A549 (cell line): ENCODE measurements around the gene SLC4A4. TPM values are rescaled to one million over a fixed set of nuclear protein-coding genes. Genes with fewer than 3 reads are reported as not detected.

Experiments used
- ATAC-seq, 2 experiments: fragments of 200-7000 bp in 1 of 2; fragments of >200 bp in 1 of 2; cut with Nextera tagmentation in 1 of 2; cut with Tn5 transposase in 1 of 2; 3 replicates each; pipeline versions ENCODE4 v1.8.0 to v1.9.1; 2018 to 2020; ENCODE audit warnings: mild to moderate bottlenecking in 1 of 2, moderate library complexity in 1 of 2
- CTCF ChIA-PET: fragments of 300-600 bp; sonication (Branson Sonifier 250); formaldehyde crosslinking; extraction: SDS; loops from one replicate; lab custom pipeline; 2021; ENCODE audit warnings: antibody characterized with exemption, inconsistent platforms; lab: Yijun Ruan, JAX
- POLR2A ChIA-PET: fragments of 350-600 bp; formaldehyde crosslinking; extraction: SDS; loops from one replicate; lab custom pipeline; 2021; ENCODE audit warnings: antibody characterized with exemption, inconsistent platforms; lab: Yijun Ruan, JAX
- DNase-seq, 2 experiments: peaks; one replicate each; pipeline versions ENCODE4 v3.0.0 to v3.0.0-alpha.2; 2011 to 2016; ENCODE audit warnings: low read depth in 1 of 2, low spot score in 1 of 2
- FAIRE-seq: peaks from 2 replicates; lab custom pipeline; 2011; peaks lifted over from hg19 to GRCh38; lab: Jason Lieb, UNC
- H3K27ac ChIP-seq, 2 experiments: fragments of >200 bp; sonication (Bioruptor Twin); formaldehyde crosslinking; 3 replicates each; pipeline ENCODE4 v1.5.1; 2016 to 2017
- H3K4me1 ChIP-seq: fragments of >200 bp; sonication (Bioruptor Twin); formaldehyde crosslinking; 3 replicates; pipeline ENCODE4 v1.6.1; 2016
- H3K4me2 ChIP-seq: fragments of >200 bp; sonication (Bioruptor Twin); formaldehyde crosslinking; 3 replicates; pipeline ENCODE4 v1.6.1; 2016
- H3K4me3 ChIP-seq: fragments of >200 bp; sonication (Bioruptor Twin); formaldehyde crosslinking; 3 replicates; pipeline ENCODE4 v1.5.1; 2016
- H3K9me3 ChIP-seq: fragments of >200 bp; sonication (Bioruptor Twin); formaldehyde crosslinking; 3 replicates; pipeline ENCODE4 v1.6.1; 2016
- CEBPB ChIP-seq, 2 experiments: fragments of >200 bp in 1 of 2; sonication (Bioruptor Twin) in 1 of 2; formaldehyde crosslinking in 1 of 2; IDR thresholded peaks; 2 replicates each; pipeline ENCODE4 v1.6.1; 2012 to 2016
- CTCF ChIP-seq: fragments of >200 bp; sonication (Bioruptor Twin); formaldehyde crosslinking; IDR thresholded peaks from 3 replicates; pipeline ENCODE4 v1.5.1; 2016
- E2F6 ChIP-seq: IDR thresholded peaks from 2 replicates; pipeline ENCODE4 v1.6.1; 2012; ENCODE audit warnings: low read depth, borderline replicate concordance
- EHF ChIP-seq: fragments of 250-450 bp; sonication (Bioruptor Pico); IDR thresholded peaks from 2 replicates; pipeline ENCODE4 v1.5.0; 2020; ENCODE audit warnings: mild to moderate bottlenecking
- ESRRA ChIP-seq: fragments of 150-350 bp; IDR thresholded peaks from 2 replicates; pipeline ENCODE4 v1.6.1; 2014; ENCODE audit warnings: mild to moderate bottlenecking, low read length, borderline replicate concordance
- FOSL2 ChIP-seq, 2 experiments: fragments of 450-650 bp in 1 of 2; fragments of >200 bp in 1 of 2; sonication (Bioruptor Twin) in 1 of 2; formaldehyde crosslinking; IDR thresholded peaks; 2 replicates each; pipeline versions ENCODE4 v1.5.0 to v1.6.1; 2016 to 2020; ENCODE audit warnings: mild to moderate bottlenecking in 1 of 2, moderate library complexity in 1 of 2
- HDAC2 ChIP-seq: fragments of 200-600 bp; sonication (generic); IDR thresholded peaks from 2 replicates; pipeline ENCODE4 v1.6.1; 2016
- HEYL ChIP-seq: fragments of 250-450 bp; sonication (Bioruptor Pico); IDR thresholded peaks from 2 replicates; pipeline ENCODE4 v1.8.0; 2021; ENCODE audit warnings: mild to moderate bottlenecking, moderate library complexity
- MAFK ChIP-seq: fragments of 450-650 bp; IDR thresholded peaks from 2 replicates; pipeline ENCODE4 v1.6.1; 2014; ENCODE audit not compliant: partially characterized antibody
- MYC ChIP-seq: IDR thresholded peaks from 2 replicates; pipeline ENCODE4 v1.6.1; 2012; ENCODE audit warnings: mild to moderate bottlenecking, inconsistent platforms, low read length, improper control_type of control experiment, borderline replicate concordance
- NPAS2 ChIP-seq: fragments of 250-450 bp; sonication (Bioruptor Pico); IDR thresholded peaks from 2 replicates; pipeline ENCODE4 v1.8.0; 2022; ENCODE audit warnings: mild to moderate bottlenecking, moderate library complexity, borderline replicate concordance
- PBX3 ChIP-seq: IDR thresholded peaks from 2 replicates; pipeline ENCODE4 v1.6.1; 2012
- PHF8 ChIP-seq: fragments of 200-600 bp; sonication (generic); IDR thresholded peaks from 2 replicates; pipeline ENCODE4 v1.6.1; 2016; ENCODE audit warnings: low read depth, mild to moderate bottlenecking, antibody characterized with exemption, moderate library complexity, borderline replicate concordance
- POLR2A ChIP-seq: IDR thresholded peaks from 2 replicates; pipeline ENCODE4 v1.6.1; 2012; ENCODE audit warnings: mild to moderate bottlenecking, low read length
- RARB ChIP-seq: fragments of 250-450 bp; sonication (Bioruptor Pico); IDR thresholded peaks from 2 replicates; pipeline ENCODE4 v1.8.0; 2021; ENCODE audit warnings: mild to moderate bottlenecking, moderate library complexity
- SREBF2 ChIP-seq: fragments of 450-650 bp; IDR thresholded peaks from 2 replicates; pipeline ENCODE4 v1.6.1; 2014; ENCODE audit warnings: mild to moderate bottlenecking, moderate library complexity
- ZC3H11A ChIP-seq: fragments of 450-650 bp; IDR thresholded peaks from 2 replicates; pipeline ENCODE4 v1.6.1; 2014; ENCODE audit warnings: antibody characterized with exemption, mild to moderate bottlenecking
- ZFP36 ChIP-seq: fragments of 450-650 bp; IDR thresholded peaks from 2 replicates; pipeline ENCODE4 v1.6.1; 2014; ENCODE audit warnings: borderline replicate concordance; ENCODE audit not compliant: partially characterized antibody
- ZSCAN20 ChIP-seq: fragments of 250-450 bp; sonication (Bioruptor Pico); IDR thresholded peaks from 2 replicates; pipeline ENCODE4 v1.8.0; 2022; ENCODE audit warnings: mild to moderate bottlenecking, moderate library complexity
- whole genome bisulfite sequencing: methylation state at CpG from one replicate; pipeline ENCODE4 v1.1.6; 2017; ENCODE audit errors: missing lambda C conversion rate; 5-methylcytosine and 5-hydroxymethylcytosine counted together
- polyA plus RNA-seq, 4 experiments: library from polyadenylated mRNA; depleted of rRNA in 3 of 4; stranded (reverse); fragments of >200 nt; fragmentation: RNase III in 1 of 4; extraction: RNeasy Plus Mini Kit Qiagen cat#74134 plus additional on column Dnase treatment in 1 of 4; gene quantifications; 2 replicates in 3 of 4; 3 replicates in 1 of 4; pipeline ENCODE4 v1.2.3, GENCODE V29; 2011 to 2017
- TF ChIP-seq, protein P1 (sequence below): fragments of 200-600 bp; sonication (generic); IDR thresholded peaks from 2 replicates; pipeline ENCODE4 v1.6.1; 2016; ENCODE audit warnings: antibody characterized with exemption, mild to moderate bottlenecking, moderate library complexity
- TF ChIP-seq, protein P2 (sequence below): fragments of 450-650 bp; IDR thresholded peaks from 2 replicates; pipeline ENCODE4 v1.6.1; 2014; ENCODE audit warnings: antibody characterized with exemption

Gene SLC4A4
- polyA plus RNA-seq, 2 of the 4 experiments (the other 2 are of a cell fraction) = 1.8 to 2.9 TPM

- peaks cover 37% of the 10 kb centered on the region for H3K4me1 ChIP-seq
- FAIRE-seq (no peak), DNase-seq (no peak), ATAC-seq (no peak)
- TF ChIP-seq FOSL2 (IDR thresholded peaks at IDR 0.05) (no peak), FOSL2 (CRISPR knock-in tag; IDR thresholded peaks at IDR 0.05) (peak; percentile 22; the same call in 1 of the 2 replicates), CEBPB (IDR thresholded peaks at IDR 0.05) (peak; percentile 7 to 79; a peak in 2 of 4 replicates), NPAS2 (CRISPR knock-in tag) (no peak)
- WGBS = 42% methylated on average over 2 of the region's 2 CpGs
- CTCF ChIA-PET = no interaction called here
- no peak overlapping the region for H3K4me3 ChIP-seq
- H3K9me3 ChIP-seq = peaks cover 4% of the 10 kb centered on the region; the same call in 1 of the 3 replicates
- H3K4me2 ChIP-seq = peak overlapping the region; percentile 74
- peak overlapping the region; percentile 77 to 90 for H3K27ac ChIP-seq
- POLR2A ChIA-PET = no interaction called here
Measured at GRCh38 chr4:71609167-71609566, 270.3 kb downstream of the SLC4A4 start.

DNA sequence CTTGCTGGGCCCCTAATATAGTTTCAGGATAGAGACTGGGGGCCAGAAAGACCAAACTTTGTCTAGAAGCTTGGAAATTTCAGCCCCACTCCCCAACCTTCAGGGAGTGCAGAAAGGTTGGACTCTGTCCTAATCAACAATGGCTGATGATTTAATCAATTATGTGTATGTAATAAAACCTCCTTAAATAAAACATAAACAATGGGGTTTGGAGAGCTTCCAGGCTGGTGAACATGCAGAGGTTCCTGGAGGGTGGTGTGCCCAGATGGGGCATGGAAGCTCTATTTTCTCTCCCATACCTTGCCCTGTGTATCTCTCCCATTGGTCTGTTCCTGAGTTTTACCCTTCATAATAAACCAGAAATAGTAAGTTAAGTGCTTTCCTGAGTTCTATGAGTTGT lies 270.8 kb downstream of the SLC4A4 start:
- no peak for DNase-seq
- no peak overlapping the region for H3K4me3 ChIP-seq
- no peak for TF ChIP-seq ZSCAN20
- TF ChIP-seq, protein P1, sequence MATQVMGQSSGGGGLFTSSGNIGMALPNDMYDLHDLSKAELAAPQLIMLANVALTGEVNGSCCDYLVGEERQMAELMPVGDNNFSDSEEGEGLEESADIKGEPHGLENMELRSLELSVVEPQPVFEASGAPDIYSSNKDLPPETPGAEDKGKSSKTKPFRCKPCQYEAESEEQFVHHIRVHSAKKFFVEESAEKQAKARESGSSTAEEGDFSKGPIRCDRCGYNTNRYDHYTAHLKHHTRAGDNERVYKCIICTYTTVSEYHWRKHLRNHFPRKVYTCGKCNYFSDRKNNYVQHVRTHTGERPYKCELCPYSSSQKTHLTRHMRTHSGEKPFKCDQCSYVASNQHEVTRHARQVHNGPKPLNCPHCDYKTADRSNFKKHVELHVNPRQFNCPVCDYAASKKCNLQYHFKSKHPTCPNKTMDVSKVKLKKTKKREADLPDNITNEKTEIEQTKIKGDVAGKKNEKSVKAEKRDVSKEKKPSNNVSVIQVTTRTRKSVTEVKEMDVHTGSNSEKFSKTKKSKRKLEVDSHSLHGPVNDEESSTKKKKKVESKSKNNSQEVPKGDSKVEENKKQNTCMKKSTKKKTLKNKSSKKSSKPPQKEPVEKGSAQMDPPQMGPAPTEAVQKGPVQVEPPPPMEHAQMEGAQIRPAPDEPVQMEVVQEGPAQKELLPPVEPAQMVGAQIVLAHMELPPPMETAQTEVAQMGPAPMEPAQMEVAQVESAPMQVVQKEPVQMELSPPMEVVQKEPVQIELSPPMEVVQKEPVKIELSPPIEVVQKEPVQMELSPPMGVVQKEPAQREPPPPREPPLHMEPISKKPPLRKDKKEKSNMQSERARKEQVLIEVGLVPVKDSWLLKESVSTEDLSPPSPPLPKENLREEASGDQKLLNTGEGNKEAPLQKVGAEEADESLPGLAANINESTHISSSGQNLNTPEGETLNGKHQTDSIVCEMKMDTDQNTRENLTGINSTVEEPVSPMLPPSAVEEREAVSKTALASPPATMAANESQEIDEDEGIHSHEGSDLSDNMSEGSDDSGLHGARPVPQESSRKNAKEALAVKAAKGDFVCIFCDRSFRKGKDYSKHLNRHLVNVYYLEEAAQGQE = no peak
- no peak for TF ChIP-seq E2F6
- TF ChIP-seq MYC = no peak
- no peak for TF ChIP-seq EHF (CRISPR knock-in tag)
- no peak for TF ChIP-seq ESRRA
- TF ChIP-seq, protein P2, sequence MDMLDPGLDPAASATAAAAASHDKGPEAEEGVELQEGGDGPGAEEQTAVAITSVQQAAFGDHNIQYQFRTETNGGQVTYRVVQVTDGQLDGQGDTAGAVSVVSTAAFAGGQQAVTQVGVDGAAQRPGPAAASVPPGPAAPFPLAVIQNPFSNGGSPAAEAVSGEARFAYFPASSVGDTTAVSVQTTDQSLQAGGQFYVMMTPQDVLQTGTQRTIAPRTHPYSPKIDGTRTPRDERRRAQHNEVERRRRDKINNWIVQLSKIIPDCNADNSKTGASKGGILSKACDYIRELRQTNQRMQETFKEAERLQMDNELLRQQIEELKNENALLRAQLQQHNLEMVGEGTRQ = no peak
- no peak for TF ChIP-seq HEYL
- no peak for TF ChIP-seq PBX3
- no peak for TF ChIP-seq PHF8
- TF ChIP-seq ZC3H11A = no peak
- TF ChIP-seq HDAC2 = no peak
- no peak for TF ChIP-seq RARB (CRISPR knock-in tag)
- no peak for TF ChIP-seq POLR2A
- TF ChIP-seq ZFP36 = no peak
- no peak for TF ChIP-seq MAFK
- no peak for TF ChIP-seq SREBF2
- no peak for TF ChIP-seq CTCF
- peak overlapping the region; percentile 77 to 90 for H3K27ac ChIP-seq
- H3K9me3 ChIP-seq = peaks cover 5% of the 10 kb centered on the region; the same call in 1 of the 3 replicates
- FAIRE-seq = no peak
- ChIA-PET POLR2A (no interaction called here), CTCF (no interaction called here)
- ATAC-seq = no peak
- H3K4me2 ChIP-seq = peak overlapping the region; percentile 74
- H3K4me1 ChIP-seq = peaks cover 37% of the 10 kb centered on the region
